Activated CD4-positive, CD25-positive, alpha-beta regulatory T cell treated with anti-CD3 and anti-CD28 coated beads, Interleukin-2, amount 50 U/mL, for 24 hours (primary cell): ENCODE results near the gene SPIN4.
"Not testable (repeated sequence)": the region's sequence is repeated elsewhere in the genome, so short reads cannot be mapped to it uniquely, and the experiment has no call there.

Experiments used
- ATAC-seq, 2 donors: fragments of 150-1000 bp; cut with Tn5 transposase; one replicate each; pipeline ENCODE4 v1.10.0; 2021; ENCODE audit warnings: mild to moderate bottlenecking in 1 of 2, moderate library complexity in 1 of 2

SPIN4 gene

GRCh38 chrX:63350941-63351616 lies at the start of gene SPIN4:
SPIN4 (minus strand) TSS chrX:63351332; CDS start chrX:63350819, 513 bp downstream.
- peak; percentile 84 to 91 for ATAC-seq

- no peak for ATAC-seq
Measured at GRCh38 chrX:63400340-63400739, 49.2 kb upstream of the SPIN4 start.

GRCh38 chrX:63394872-63395271 lies 43.7 kb upstream of the SPIN4 start:
- ATAC-seq = no peak

- ATAC-seq = not testable (repeated sequence)
Measured at GRCh38 chrX:63393094-63393493, 42.0 kb upstream of the SPIN4 start.

GRCh38 chrX:63387411-63387810 lies 36.3 kb upstream of the SPIN4 start:
- ATAC-seq = no peak

- not testable (repeated sequence) for ATAC-seq
Measured at GRCh38 chrX:63384263-63384662, 33.1 kb upstream of the SPIN4 start.

GRCh38 chrX:63373012-63373411 lies 21.9 kb upstream of the SPIN4 start:
- not testable (repeated sequence) for ATAC-seq

- not testable (repeated sequence) for ATAC-seq
Measured at GRCh38 chrX:63367699-63368098, 16.6 kb upstream of the SPIN4 start.

GRCh38 chrX:63363788-63364187 lies 12.7 kb upstream of the SPIN4 start:
- no peak for ATAC-seq

GRCh38 chrX:63361494-63361893 lies 10.4 kb upstream of the SPIN4 start:
- ATAC-seq = no peak

- ATAC-seq = no peak
Measured at GRCh38 chrX:63354484-63354883, 3.4 kb upstream of the SPIN4 start.

GRCh38 chrX:63350465-63350877 lies 661 bp downstream of the SPIN4 start:
- ATAC-seq = peak; percentile 11 to 41

GRCh38 chrX:63349307-63349706 lies 1.8 kb downstream of the SPIN4 start:
- ATAC-seq = no peak

- no peak for ATAC-seq
Measured at GRCh38 chrX:63330681-63331080, 20.5 kb downstream of the SPIN4 start.

- no peak for ATAC-seq
Measured at GRCh38 chrX:63327788-63328187, 23.3 kb downstream of the SPIN4 start.

GRCh38 chrX:63299596-63299995 lies 51.5 kb downstream of the SPIN4 start:
- ATAC-seq = no peak
